ENCODE measurements around the gene GGA3.
"Not testable (repeated sequence)": the region's sequence is repeated elsewhere in the genome, so short reads cannot be mapped to it uniquely, and the experiment has no call there.

The GGA3 gene

DNA sequence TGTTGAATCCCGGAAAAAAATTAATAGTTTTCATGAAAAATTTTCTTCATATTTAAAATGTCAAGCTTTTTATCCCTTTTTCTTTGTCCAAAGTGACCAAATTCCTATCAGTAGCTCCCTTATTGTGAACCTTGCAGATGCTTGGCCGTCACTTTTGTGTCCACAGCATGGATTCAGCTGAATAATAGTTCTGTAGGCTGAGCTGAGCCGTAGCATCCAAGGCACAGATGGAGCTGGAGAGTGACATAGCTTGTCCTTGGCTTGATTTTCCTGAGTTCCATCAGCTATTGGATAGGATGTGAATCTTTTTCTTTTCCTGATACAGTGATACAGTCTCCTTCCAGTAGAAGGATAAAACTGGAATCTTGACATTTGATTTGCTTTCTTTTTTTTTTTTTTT is 52.3 kb downstream of the GGA3 start:
- DNase-seq (ENCODE audit: low read depth), result no peak
- H3K4me3 ChIP-seq (ENCODE audit: low read depth, low read length), result no peak overlapping the region
- TF ChIP-seq, protein P1, sequence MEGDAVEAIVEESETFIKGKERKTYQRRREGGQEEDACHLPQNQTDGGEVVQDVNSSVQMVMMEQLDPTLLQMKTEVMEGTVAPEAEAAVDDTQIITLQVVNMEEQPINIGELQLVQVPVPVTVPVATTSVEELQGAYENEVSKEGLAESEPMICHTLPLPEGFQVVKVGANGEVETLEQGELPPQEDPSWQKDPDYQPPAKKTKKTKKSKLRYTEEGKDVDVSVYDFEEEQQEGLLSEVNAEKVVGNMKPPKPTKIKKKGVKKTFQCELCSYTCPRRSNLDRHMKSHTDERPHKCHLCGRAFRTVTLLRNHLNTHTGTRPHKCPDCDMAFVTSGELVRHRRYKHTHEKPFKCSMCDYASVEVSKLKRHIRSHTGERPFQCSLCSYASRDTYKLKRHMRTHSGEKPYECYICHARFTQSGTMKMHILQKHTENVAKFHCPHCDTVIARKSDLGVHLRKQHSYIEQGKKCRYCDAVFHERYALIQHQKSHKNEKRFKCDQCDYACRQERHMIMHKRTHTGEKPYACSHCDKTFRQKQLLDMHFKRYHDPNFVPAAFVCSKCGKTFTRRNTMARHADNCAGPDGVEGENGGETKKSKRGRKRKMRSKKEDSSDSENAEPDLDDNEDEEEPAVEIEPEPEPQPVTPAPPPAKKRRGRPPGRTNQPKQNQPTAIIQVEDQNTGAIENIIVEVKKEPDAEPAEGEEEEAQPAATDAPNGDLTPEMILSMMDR (IDR thresholded peaks at IDR 0.05; ENCODE audit: control insufficient read depth, extremely low read depth, insufficient read depth), result no peak

DNA sequence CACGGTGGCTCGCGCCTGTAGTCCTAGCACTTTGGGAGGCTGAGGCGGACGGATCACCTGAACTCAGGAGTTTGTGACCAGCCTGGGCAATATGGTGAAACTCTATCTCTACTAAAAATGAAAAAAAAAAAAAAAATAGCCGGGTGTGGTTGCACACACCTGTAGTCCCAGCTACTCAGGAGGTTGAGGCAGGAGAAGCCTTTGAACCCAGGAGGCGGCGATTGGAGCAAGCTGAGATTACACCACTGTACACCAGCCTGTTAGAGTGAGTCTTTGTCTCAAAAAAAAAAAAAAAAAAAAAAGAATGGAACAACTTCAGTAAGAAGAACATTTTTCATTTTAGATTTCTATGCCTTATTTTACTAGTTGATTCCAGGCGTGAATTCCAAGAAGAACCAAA is 53.2 kb downstream of the GGA3 start:
- no peak for DNase-seq (ENCODE audit: low read depth)
- H3K4me3 ChIP-seq (ENCODE audit: low read depth, low read length), result no peak overlapping the region
- TF ChIP-seq, protein P1 (IDR thresholded peaks at IDR 0.05; ENCODE audit: control insufficient read depth, extremely low read depth, insufficient read depth), result no peak

DNA sequence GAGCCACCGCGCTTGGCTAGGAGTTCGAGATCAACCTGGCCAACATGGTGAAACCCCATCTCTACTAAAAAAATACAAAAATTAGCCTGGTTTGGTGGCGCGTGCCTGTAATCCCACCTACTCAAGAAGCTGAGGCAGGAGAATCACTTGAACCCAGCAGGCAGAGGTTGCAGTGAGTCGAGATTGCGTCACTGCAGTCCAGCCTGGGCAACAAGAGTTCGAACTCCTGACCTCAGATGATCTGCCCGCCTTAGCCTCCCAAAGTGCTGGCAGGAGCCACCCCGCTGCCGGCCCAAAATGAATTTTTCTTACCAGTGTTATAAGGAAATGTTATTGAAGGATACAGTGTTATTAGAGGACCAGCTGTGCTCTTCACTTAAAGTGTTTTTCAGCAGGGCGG is 53.6 kb downstream of the GGA3 start:
- TF ChIP-seq, protein P1 (IDR thresholded peaks at IDR 0.05; ENCODE audit: control insufficient read depth, extremely low read depth, insufficient read depth), result no peak
- no peak overlapping the region for H3K4me3 ChIP-seq (ENCODE audit: low read depth, low read length)

DNA sequence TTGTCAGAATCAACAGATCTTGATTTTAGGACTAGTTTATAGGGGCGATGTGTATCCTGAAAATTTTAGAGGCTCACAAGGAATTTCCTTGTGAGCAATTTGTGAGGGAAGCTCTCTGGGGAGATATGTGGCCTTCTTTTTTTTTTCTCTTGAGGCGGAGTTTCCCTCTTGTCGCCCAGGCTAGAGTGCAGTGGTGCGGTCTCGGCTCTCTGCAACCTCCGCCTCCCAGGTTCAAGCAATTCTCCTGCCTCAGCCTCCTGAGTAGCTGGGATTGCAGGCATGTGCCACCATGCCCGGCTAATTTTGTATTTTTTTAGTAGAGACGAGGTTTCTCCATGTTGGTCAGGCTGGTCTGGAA is 54.4 kb downstream of the GGA3 start:
- peak overlapping the region; percentile 86 for H3K4me3 ChIP-seq (ENCODE audit: low read depth, low read length)
- DNase-seq (ENCODE audit: low read depth), result not testable (repeated sequence)

More for the DNA sequence above, 53.6 kb downstream of the GGA3 start:
- no peak for DNase-seq (ENCODE audit: low read depth)

DNA sequence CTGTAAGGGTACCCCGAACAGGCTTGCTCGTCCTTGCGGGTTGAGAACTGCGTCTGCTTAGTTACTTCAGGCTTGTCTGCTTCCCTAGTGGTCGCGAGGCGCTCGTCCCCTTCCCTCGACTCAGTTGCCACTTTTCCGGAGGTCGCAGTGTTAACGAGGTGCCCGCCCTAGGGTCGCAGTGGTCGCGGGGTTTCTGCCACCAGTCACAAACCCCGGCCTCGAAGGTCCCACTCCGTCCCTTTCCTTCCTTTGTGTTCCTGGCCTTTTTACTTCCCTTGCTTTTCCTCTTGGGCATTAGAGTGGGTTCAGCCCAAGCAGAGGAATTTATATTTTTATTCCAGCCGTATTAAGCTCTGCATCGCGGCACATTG is 55.6 kb downstream of the GGA3 start:
- no peak for DNase-seq (ENCODE audit: low read depth)
- TF ChIP-seq, protein P1 (IDR thresholded peaks at IDR 0.05; ENCODE audit: control insufficient read depth, extremely low read depth, insufficient read depth), result no peak
- H3K4me3 ChIP-seq (ENCODE audit: low read depth, low read length), result peak overlapping the region; percentile 86

DNA sequence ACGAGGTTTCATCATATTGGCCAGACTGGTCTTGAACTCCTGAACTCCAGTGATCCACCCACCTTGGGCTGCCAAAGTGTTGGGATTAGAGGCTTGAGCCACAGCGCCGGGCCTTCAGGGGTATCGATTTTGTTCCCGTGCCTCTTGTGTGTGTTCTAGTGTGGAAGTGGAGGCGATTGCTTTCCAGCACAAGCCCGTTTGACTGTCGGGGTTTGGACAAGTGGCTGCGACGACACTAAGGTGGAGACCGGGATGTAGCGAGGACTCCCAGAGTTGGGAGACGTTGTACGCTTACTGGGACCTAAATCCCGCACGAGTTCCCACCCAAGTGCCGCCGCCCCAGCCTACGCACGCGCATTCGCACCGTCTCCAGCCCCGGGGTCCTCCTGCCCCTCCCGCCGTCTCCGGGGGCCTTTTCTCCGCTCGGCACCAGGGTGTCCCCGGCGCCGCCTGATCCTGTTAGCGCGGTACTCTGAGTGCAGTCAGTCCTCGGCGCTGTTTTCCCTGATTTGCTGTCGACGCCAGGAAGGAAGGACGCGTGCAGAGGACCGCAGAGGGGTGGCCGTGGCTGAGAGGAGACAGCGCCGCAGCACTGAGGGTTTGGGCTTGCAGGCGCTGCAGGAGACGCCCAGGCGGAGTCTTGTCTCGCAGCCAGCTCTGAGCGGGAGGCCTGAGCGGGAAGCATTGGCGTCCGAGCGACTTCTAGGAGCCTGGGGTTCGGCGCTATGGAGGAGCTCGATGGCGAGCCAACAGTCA is 56.2 kb downstream of the GGA3 start, which contains the start of gene NUP85:
Gene NUP85 (plus strand): TSS at position 643 of the 756 bp plus-strand sequence. CDS start 83 bp downstream, at position 726.
- peak within 1 kb of the TSS; percentile 86 for H3K4me3 ChIP-seq (ENCODE audit: low read depth, low read length)
- TF ChIP-seq, protein P1 (IDR thresholded peaks at IDR 0.05; ENCODE audit: control insufficient read depth, extremely low read depth, insufficient read depth), result no peak
- DNase-seq (ENCODE audit: low read depth), result peak; percentile 85

DNA sequence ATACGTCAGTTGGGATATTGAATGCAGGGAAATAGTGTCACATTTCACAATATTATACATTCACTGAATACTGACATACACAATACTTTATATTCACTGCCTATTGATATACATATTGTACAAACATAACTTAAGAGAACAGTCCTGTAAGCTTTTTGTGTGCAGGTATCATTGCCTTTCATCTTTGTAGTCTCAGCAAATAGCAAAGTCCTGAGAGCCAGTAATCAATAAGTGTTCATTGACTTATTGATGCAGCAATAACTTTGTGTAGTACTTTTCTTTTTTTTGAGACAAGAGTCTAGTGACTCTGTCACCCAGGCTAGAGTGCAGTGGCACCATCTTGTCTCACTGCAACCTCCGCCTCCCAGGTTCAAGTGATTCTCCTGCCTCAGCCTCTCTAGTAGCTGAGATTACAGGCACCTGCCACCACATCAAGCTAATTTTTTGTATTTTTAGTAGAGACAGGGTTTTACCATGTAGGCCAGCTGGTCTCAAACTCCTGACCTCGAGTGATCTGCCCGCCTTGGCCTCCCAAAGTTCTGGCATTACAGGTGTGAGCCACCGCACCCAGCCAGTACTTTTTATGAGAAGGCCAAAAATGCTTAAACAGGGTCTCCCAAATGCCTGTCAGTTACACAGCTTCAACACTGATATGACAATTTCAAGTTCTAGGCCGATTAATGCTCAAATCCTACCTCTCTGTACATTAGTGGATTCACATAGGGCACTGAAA is 61.4 kb downstream of the GGA3 start:
- H3K4me3 ChIP-seq (ENCODE audit: low read depth, low read length), result no peak overlapping the region
- TF ChIP-seq, protein P1 (IDR thresholded peaks at IDR 0.05; ENCODE audit: control insufficient read depth, extremely low read depth, insufficient read depth), result no peak
- DNase-seq (ENCODE audit: low read depth), result no peak

All from LNCaP clone FGC (cell line).